ENCODE results near the gene KLHDC4. TPM values are rescaled to one million over a fixed set of nuclear protein-coding genes. Genes with fewer than 3 reads are reported as not detected.

Gene KLHDC4
- total RNA-seq, 1 donor from 2014 or later: 29.8 TPM

DNA sequence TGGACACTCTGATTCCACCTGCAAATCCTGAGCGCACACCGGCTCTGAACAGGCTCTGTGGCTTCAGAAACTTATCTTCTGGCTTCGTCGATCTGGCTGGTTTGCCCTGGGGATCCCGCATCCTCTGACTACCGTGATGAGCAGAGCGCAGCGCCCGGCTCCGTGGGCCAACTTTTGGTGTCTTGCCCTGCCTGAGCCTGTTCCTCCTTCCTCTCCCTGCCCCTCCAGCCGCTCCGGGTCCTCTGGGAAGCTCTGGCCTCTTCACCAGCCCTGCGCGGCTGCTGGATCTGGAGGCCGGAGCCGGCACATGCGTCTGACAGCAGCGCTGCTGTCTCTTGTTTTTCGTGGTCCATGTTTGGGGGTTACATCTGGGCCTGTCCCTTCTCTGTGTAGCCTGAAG, 97.8 kb downstream of the KLHDC4 start:
- Histone ChIP-seq H3K4me2 (ENCODE audit: low read length) (no peak overlapping the region), H3K27me3 (ENCODE audit: insufficient read depth, low read length) (peaks cover 5% of the 10 kb centered on the region), H3K79me2 (ENCODE audit: insufficient read depth, low read length) (no peaks in the 10 kb centered on the region), H3K4me3 (ENCODE audit: insufficient read depth, low read depth, low read length) (no peak overlapping the region), H2AFZ (ENCODE audit: low read depth, low read length) (no peak overlapping the region), H3K4me1 (ENCODE audit: insufficient read depth, low read length) (no peaks in the 10 kb centered on the region), H3K27ac (ENCODE audit: low read depth, low read length) (no peak overlapping the region), H3K9me3 (ENCODE audit: insufficient read depth, low read depth, low read length) (no peaks in the 10 kb centered on the region), H4K20me1 (ENCODE audit: insufficient read depth, low read length) (no peaks in the 10 kb centered on the region), H3K36me3 (ENCODE audit: insufficient read depth, low read length) (no peaks in the 10 kb centered on the region), H3K9ac (ENCODE audit: low read length) (no peak overlapping the region)
- Mint-ChIP-seq H3K27me3 (ENCODE audit: low read depth, unreplicated experiment) (peaks cover 9% of the 10 kb centered on the region), H3K4me3 (ENCODE audit: unreplicated experiment) (peak overlapping the region; percentile 62), H3K4me1 (ENCODE audit: low read depth, unreplicated experiment) (no peaks in the 10 kb centered on the region), H3K27ac (ENCODE audit: unreplicated experiment) (no peak overlapping the region), H3K36me3 (ENCODE audit: low read depth, unreplicated experiment) (no peaks in the 10 kb centered on the region), H3K9me3 (ENCODE audit: unreplicated experiment) (no peaks in the 10 kb centered on the region)
- FAIRE-seq (no peak), DNase-seq (ENCODE audit: low read depth) (no peak)
- TF ChIP-seq EZH2 (IDR thresholded peaks at IDR 0.05; ENCODE audit: insufficient read depth, low read length) (no peak), CTCF (IDR thresholded peaks at IDR 0.05; ENCODE audit: insufficient read depth, low read depth, low read length) (no peak)

DNA sequence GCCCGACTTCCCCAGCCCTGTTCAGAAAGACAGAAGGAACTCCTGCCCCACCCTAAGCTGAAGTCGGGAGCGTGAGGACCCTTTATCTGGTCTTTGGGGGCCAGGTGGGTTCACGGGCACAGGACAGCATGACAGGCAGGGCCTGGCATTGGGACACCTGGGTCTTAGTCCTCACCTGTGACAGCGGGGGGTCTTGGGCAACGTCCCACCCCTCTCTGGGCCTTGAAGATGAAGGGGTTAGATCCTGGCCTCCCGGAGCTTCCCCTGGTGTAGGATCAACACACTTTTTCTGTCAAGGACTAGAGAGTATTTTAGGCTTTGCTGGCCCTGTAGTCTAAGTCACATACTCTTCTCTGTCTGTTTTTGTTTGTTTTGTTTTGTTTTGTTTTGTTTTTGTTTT, 98.3 kb downstream of the KLHDC4 start:
- H3K36me3 Mint-ChIP-seq (ENCODE audit: low read depth, unreplicated experiment): no peaks in the 10 kb centered on the region
- Histone ChIP-seq H4K20me1 (ENCODE audit: insufficient read depth, low read length) (no peaks in the 10 kb centered on the region), H3K9me3 (ENCODE audit: insufficient read depth, low read depth, low read length) (no peaks in the 10 kb centered on the region), H3K27ac (ENCODE audit: low read depth, low read length) (no peak overlapping the region), H3K27me3 (ENCODE audit: insufficient read depth, low read length) (peaks cover 4% of the 10 kb centered on the region), H3K79me2 (ENCODE audit: insufficient read depth, low read length) (no peaks in the 10 kb centered on the region), H3K4me2 (ENCODE audit: low read length) (no peak overlapping the region), H3K4me3 (ENCODE audit: insufficient read depth, low read depth, low read length) (no peak overlapping the region), H3K36me3 (ENCODE audit: insufficient read depth, low read length) (no peaks in the 10 kb centered on the region), H2AFZ (ENCODE audit: low read depth, low read length) (no peak overlapping the region), H3K9ac (ENCODE audit: low read length) (no peak overlapping the region), H3K4me1 (ENCODE audit: insufficient read depth, low read length) (no peaks in the 10 kb centered on the region)
- no peak for DNase-seq (ENCODE audit: low read depth)
- peaks cover 9% of the 10 kb centered on the region for H3K27me3 Mint-ChIP-seq (ENCODE audit: low read depth, unreplicated experiment)
- H3K9me3 Mint-ChIP-seq (ENCODE audit: unreplicated experiment): no peaks in the 10 kb centered on the region
- TF ChIP-seq EZH2 (IDR thresholded peaks at IDR 0.05; ENCODE audit: insufficient read depth, low read length) (no peak), CTCF (IDR thresholded peaks at IDR 0.05; ENCODE audit: insufficient read depth, low read depth, low read length) (no peak)
- FAIRE-seq: no peak
- peak overlapping the region; percentile 62 for H3K4me3 Mint-ChIP-seq (ENCODE audit: unreplicated experiment)
- H3K4me1 Mint-ChIP-seq (ENCODE audit: low read depth, unreplicated experiment): no peaks in the 10 kb centered on the region
- no peak overlapping the region for H3K27ac Mint-ChIP-seq (ENCODE audit: unreplicated experiment)

GRCh38 chr16:87666919-87667318, 98.9 kb downstream of the KLHDC4 start:
- peaks cover 2% of the 10 kb centered on the region for H3K27me3 ChIP-seq (ENCODE audit: insufficient read depth, low read length)
- no peaks in the 10 kb centered on the region for H3K9me3 ChIP-seq (ENCODE audit: insufficient read depth, low read depth, low read length)
- H3K9ac ChIP-seq (ENCODE audit: low read length): no peak overlapping the region
- no peaks in the 10 kb centered on the region for H3K36me3 ChIP-seq (ENCODE audit: insufficient read depth, low read length)
- no peaks in the 10 kb centered on the region for H4K20me1 ChIP-seq (ENCODE audit: insufficient read depth, low read length)
- H3K4me3 ChIP-seq (ENCODE audit: insufficient read depth, low read depth, low read length): no peak overlapping the region
- H3K27ac ChIP-seq (ENCODE audit: low read depth, low read length): no peak overlapping the region
- Mint-ChIP-seq H3K27me3 (ENCODE audit: low read depth, unreplicated experiment) (peaks cover 9% of the 10 kb centered on the region), H3K9me3 (ENCODE audit: unreplicated experiment) (no peaks in the 10 kb centered on the region), H3K4me1 (ENCODE audit: low read depth, unreplicated experiment) (no peaks in the 10 kb centered on the region), H3K36me3 (ENCODE audit: low read depth, unreplicated experiment) (no peaks in the 10 kb centered on the region), H3K4me3 (ENCODE audit: unreplicated experiment) (no peak overlapping the region), H3K27ac (ENCODE audit: unreplicated experiment) (no peak overlapping the region)
- H2AFZ ChIP-seq (ENCODE audit: low read depth, low read length): no peak overlapping the region
- FAIRE-seq (no peak), DNase-seq (ENCODE audit: low read depth) (no peak)
- no peaks in the 10 kb centered on the region for H3K4me1 ChIP-seq (ENCODE audit: insufficient read depth, low read length)
- H3K79me2 ChIP-seq (ENCODE audit: insufficient read depth, low read length): no peaks in the 10 kb centered on the region
- H3K4me2 ChIP-seq (ENCODE audit: low read length): no peak overlapping the region
- TF ChIP-seq EZH2 (IDR thresholded peaks at IDR 0.05; ENCODE audit: insufficient read depth, low read length): no peak
- TF ChIP-seq CTCF (IDR thresholded peaks at IDR 0.05; ENCODE audit: insufficient read depth, low read depth, low read length): no peak

All from astrocyte (in vitro differentiated cells and primary cell).